ENCODE measurements around the gene MPV17.
"Not testable (repeated sequence)": the region's sequence is repeated elsewhere in the genome, so short reads cannot be mapped to it uniquely, and the experiment has no call there.

The MPV17 gene

DNA sequence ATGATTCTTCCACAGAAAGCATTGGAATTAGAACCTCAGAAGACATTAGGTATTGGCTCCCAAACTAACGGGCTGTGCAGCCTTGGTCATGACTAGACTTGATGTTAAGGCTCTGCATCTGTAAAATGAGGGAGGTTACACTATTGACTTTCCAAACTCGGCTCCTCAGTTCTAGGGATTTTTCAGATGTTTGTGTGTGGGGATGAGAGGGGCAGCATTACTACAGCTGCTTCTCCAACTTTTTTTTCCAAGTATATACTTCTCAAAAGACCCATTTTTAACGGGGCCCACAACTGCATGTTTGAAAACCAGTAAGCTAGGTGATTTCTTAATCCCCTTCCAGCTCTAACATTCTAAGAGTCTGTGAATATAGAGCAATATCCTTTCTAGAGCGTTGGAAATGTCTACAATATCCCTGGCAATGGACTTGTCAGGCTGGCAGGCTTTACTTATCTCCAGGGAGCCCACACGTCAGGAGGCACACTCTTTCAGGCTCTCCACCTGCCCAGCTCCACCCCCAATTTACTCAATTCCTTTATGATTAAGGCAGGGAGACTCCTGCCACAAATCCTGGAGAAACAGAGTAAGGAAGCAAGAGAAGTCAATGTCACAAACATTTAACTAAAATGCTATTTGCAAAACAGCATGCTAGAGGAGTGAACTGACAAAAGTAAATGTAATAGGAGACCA lies 844 bp upstream of the MPV17 start:
- peak; percentile 10 for DNase-seq (ENCODE audit: low spot score)

DNA sequence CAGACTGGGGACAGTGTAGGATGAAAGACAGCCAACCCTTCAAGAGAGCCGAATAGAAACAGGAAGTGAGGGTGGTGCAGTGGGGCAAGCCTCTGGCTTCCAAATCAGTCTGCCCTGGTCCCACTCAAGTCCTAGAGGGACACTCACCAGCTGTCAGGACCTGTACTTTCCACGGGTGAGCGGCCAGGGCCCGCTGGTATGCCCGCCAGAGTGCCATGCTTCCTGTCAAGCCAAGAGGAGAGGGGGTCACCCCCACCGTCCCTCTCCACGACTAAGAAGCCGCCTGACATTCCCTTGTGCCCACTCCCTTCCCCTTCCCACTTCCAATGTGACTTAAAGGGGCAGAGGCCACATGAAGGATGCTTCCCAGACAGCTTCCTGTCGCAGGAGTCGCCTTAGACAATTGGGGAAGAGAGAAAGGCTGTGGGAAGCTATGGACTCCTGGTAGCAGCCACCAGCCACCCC lies 564 bp downstream of the MPV17 start:
- DNase-seq (ENCODE audit: low spot score): peak; percentile 59

DNA sequence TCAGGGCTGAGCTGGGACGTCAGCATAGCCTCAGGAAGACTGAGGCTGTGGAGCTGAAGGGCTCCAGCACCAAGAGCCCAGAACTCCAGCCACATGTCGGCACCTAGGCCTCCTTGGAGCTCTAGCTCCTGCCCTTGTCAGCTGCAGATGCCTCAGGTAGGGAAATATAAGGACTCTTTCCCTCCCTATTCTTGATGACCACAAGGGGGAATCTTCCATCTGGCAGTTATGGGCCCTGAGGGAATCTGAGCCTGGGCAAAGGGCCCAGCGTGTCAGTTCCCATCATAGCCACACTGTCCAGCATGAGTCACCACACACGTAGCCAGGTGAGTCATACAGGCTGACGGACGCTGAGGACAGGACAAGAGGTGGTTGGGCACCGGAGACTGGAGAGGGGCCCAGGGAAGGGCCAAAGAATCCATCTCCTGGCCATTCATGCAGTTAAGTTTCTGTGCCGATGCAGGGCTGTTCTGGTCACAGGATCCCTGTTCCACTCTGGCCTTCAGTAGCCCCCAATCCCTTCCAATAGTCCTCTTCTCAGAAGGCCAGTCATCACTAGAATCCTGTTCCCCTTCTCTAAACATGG lies 1.8 kb downstream of the MPV17 start:
- peak; percentile 97 for DNase-seq (ENCODE audit: low spot score)

DNA sequence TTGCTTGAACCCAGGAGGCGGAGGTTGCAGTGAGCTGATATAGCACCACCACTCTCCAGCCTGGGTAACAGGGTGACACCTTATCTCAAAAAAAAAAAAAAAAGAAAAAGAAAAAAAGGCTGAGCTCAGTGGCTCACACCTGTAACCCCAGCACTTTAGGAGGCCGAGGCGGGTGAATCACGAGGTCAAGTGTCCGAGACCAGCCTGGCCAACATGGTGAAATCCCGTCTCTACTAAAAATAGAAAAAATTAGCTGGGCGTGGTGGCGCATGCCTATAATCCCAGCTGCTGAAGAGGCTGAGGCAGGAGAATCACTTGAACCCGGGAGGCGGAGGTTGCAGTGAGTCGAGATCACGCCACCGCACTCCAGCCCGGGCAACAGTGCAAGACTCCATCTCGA lies 3.1 kb downstream of the MPV17 start:
- DNase-seq (ENCODE audit: low spot score): not testable (repeated sequence)

DNA sequence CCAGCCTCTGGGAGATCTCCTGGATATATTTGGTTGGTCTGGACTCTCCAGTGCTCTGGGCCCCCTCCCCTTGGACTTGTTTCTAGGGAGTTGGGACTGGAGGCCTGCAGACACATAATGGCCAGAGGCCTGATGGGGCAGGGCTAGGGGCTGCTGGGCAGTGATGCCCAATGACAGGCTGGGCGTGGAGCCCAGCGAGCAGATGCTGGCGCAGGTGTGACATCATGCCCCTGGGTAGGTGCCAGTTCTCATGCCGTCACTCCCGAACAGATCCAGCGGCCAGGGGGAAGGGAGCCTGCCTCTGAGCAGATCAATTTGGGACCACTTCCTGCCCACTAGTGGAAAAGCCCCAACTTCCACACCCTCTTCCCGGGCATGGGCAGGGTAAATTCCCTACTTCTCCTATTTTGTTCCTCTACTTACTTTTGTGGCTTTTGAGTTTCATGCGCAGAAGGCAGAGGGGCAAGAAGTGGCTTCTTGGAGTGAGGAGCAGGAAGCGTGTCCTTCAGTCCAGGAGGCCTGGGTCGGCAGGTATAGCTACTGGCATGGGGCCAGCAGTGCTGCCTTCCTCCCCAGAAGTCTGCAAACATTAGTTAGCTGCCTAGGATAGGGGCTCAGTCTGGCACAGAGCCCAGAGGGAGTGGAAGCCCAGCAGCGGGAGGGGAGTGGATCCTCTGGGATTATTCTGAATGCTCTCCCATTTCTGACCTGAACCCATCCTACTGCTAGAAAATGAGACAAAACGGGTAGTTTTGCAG lies 6.1 kb downstream of the MPV17 start:
- no peak for DNase-seq (ENCODE audit: low spot score)

DNA sequence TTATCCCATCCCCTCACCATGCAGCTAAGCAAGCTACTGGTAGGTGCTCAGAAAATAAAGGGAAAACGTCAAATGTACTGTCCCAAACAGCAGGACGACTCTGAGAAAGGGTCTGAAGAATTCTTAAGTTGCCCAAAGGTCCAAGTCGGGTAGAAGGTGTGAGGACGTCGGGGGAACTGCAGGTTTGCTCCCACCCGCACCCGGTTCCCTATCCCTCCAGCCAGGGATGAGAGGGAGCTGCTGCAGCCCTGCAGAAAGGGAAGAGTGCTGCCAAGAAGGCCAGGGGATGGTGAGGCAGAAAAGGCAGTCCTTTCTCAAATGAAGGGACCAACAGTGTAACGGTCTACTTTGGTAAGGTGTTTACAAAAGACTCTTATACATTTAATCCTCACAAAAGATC lies 7.8 kb downstream of the MPV17 start:
- DNase-seq (ENCODE audit: low spot score): no peak

DNA sequence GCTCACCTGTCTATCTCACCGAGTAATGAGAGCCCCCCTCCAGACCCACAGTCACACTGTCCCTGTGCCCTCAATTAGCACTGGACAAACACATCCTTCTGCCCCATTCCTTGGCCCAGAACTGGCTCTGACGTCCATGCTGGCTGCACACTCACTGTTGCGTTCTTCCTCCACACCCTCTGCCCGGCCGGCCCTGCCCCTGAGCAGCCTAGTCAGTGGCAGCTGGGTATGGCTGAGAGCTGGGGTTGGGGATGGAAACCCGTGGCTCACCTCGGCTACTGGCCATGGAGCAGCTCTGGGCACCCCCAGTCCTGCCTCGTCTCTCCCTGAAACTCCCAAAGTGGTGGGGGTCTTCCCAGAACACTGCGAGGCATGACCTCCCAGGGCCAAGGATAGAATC lies 8.2 kb downstream of the MPV17 start:
- no peak for DNase-seq (ENCODE audit: low spot score)

DNA sequence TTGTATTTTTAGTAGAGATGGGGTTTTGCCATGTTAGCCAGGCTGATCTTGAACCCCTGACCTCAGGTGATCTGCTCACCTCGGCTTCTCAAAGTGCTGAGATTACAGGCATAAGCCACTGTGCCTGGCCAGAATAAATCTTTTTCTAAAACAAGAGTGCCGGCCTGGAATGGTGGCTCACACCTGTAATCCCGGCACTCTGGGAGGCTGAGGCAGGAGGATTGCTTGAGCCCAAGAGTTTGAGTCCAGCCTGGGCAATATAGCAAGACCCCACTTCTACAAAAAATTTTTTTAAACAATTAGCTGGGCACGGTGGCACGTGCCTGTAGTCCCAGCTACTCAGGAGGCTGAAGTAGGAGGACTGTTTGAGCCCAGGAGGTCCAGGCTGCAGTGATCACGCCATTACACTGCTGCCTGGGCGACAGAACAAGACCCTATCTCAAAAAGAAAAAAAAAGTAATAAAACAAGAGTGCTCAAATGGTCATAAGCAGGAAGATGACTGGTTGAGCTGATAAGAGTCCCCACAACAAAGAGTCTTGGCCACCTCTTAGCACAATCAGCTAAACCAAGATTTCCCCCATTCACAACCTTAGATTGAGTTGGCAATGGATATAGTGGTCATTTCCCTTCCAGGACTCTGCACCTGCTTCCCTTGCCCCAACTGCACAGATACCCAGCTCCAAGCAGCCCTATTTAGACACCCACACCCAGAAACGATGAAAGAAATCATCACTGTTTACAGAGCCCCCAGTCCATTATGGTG lies 8.8 kb downstream of the MPV17 start:
- DNase-seq (ENCODE audit: low spot score): no peak

DNA sequence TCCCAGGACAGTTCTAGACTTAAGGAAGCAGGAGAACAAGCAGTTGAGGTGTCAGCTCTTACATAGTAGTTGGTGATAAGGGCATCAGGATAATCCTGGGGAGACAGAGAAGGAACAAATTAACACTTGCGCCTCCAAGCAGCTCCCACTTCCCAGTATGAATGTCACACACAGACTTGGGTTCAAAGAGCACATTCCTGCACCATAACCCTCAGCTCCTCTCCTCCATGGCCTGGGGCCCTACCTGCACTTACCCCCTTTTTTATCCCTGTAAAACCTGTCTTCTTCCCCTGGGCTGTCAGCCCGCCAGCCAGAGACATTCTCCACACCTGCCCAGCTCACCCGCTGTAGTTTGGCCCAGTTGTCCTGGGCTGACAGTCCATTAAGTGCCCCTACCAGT lies 10.7 kb downstream of the MPV17 start:
- no peak for DNase-seq (ENCODE audit: low spot score)

DNA sequence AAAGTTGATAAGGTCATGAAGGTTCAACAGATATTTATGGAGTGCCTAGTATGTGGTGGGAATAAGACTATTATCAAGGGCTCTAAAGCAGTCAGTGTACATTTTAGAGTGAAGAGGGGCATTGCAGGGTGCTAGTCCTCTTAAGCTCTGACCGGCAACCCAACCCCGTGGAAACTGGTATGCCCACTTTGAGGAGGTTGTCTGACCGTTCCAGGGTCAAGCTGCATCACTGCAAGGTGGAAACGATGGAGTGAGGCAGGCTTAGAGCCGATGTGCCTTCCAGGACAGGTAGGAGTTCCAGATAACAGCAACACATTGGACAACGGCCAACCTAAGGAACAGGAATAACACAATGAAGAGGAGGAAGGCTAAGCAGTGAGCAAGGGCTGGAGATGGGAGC lies 13.2 kb downstream of the MPV17 start:
- no peak for DNase-seq (ENCODE audit: low spot score)

DNA sequence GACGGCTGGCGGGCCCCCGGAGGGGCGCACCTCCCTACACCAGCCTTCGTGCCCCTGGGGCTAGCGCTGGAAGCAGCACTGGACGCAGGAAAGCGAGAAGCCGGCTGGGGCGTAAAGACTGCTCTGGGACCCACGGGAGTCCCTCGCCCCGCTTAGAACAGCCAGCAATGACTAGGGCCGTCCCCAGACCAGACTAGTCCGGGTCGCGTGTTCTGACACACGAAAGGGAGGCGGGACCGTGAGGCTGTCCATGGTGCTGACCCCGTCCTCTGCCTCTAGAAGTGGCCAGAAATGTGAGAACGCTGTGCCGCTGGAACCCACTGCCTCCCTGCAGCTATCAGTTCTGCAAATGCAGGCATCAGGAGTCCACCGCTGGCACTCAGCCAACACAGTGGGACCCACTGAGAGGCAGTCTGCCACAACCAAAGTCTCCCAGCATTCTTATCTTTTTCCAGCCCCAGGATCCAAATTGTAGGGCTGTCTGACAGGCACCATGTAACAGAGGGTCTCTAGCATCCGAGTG lies 14.5 kb downstream of the MPV17 start, which contains the start of gene UCN:
Gene UCN (minus strand): TSS at position 87 of the 523 bp plus-strand sequence. CDS start 550 bp downstream, outside the sequence.
- peak; percentile 33 for DNase-seq (ENCODE audit: low spot score)

DNA sequence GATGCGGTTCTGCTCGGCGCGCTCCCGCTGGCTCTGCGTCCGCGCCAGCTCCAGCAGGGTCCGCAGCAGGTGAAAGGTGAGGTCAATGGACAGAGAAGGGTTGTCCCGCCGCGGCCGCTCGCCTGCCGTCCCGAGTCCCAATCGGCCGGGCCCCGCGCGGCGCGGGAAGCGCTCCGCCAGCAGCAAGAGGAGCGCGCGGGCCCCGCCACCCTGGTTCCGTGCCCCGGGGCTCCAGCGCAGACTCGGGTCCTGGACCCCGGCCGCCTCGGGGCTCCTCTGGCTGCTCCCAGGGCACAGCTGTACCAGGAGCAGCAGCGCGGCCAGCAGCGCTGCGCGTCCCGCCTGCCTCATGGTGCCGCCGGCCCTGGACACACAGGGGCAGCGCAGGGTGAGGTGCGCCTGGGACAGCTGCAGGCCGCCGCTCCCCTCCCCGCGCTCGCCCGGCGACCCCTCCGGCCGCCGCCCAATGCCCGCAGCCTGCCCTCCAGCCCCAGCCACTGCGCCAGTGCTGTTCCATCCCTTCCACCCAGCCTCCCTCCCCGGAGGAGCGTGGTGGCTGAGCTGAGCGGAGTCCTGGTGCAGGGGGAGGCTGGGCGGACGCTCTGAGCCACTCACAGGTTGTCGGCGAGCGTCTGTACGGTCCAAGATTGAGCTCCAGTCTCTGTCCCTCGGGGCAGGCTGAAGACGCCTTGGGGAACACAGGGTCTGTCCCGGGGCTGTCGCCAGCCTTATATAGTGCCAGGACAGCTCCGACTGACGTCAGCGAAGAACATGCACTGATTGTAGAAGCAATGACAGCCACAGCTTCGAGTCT lies 15.1 kb downstream of the MPV17 start:
- DNase-seq (ENCODE audit: low spot score): no peak

DNA sequence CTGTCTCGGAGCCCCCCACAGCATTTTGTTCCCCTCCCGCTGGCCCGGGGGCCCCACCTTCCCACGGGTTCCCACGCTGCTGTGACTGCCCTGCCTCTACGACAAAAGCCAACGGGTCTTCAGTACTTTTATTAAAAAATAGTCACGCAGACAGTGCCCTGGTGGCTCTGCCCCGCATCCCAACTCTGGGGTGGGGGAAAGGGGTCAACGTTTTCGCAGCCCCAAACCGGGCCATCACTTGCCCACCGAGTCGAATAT lies 15.7 kb downstream of the MPV17 start:
- no peak for DNase-seq (ENCODE audit: low spot score)

DNA sequence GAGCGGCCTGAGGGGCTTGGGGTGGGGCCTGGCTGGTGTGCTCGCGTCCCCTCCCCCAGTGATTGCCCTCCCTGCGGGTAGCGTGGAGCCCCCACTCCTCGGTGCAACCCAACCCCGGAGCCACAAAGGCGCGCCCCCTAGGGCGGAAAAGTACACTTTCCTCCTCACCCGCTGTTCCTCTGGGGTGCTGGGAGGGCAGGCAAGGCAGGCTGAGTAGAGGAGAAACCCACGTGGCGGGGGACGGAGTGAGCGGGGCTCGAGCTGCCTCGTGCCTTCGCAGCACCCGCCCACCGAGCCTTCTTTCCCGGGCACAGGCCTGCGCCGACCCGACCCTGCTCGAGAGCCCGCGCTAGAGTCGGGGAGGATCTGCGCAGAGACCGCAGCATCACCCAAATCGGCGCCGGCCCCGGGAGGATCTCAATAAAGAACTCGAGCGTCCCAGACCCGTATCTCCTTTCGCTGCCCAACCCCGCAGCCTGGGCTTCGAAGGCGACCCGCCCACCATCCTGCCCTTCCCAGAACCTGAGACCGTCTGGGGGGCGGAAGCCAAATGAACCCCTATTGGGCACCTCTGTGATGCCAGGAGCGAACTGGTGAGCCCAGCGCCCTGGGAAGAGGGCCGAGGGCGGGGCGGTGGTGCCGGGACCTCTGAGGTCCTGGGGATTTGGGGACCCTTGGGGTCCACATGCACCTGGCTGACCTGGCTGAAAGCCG lies 16.2 kb downstream of the MPV17 start:
- DNase-seq (ENCODE audit: low spot score): no peak

DNA sequence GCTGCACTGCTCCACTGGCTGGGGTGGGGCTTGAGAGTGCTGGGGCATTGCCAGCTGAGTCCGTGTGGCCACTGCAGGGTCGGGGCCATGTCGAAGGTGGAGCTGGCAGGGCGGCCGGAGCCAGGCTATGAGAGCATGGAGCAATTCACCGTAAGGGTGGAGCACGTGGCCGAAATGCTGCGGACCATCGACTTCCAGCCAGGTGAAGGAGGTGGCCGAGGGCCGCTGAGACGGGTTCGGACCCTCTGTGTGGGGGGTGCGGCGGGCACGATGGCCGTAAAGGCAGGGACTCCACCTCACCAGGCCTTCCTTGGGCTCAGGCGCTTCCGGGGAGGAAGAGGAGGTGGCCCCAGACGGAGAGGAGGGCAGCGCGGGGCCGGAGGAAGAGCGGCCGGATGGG lies 16.8 kb downstream of the MPV17 start:
- DNase-seq (ENCODE audit: low spot score): no peak

DNA sequence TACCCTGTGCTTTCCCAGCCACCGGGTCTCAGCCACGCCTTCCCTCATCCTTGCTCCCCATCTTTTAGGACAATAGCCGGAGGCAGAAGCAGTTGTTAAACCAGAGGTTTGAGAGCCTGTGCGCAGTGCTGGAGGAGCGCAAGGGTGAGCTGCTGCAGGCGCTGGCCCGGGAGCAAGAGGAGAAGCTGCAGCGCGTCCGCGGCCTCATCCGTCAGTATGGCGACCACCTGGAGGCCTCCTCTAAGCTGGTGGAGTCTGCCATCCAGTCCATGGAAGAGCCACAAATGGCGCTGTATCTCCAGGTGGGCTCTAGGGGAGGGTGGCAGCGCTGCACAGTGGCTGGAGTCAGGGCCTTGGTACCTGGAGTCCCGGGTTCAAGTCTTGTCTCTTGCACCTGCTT lies 17.4 kb downstream of the MPV17 start:
- no peak for DNase-seq (ENCODE audit: low spot score)

DNA sequence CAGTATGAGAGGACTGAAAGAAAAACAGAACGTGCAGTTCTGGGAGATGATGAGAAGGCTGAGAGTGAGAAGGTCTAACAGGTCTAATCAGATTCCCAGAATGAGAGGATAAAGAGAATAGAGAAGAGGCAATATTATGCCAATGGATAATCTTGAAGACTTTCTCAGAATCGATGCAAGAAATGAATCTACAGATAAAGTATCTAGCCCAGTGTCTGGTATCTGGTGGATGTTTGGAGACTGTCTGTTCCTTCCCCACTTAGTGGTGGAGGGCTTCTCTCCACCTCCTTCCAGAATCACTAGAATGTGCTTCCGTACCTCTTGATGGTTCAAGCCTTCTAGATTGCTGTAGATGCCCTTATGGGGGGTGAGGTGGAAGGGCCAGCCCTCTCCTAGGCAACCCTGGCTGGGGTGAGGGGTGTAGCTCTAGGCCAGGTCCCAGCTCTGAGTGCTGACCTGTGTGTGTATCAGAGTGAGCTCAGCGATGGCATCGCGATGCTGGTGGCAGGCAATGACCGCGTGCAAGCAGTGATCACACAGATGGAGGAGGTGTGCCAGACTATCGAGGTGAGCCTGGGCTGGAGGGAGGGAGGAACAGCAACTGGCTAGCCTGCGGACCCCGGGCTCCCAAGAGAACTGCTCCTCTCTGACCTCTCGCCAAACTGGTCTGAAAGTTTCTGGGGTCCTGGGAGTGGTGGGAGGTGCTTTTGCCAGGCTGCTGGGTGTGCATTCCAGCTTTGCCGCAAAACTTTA lies 18.2 kb downstream of the MPV17 start:
- no peak for DNase-seq (ENCODE audit: low spot score)

DNA sequence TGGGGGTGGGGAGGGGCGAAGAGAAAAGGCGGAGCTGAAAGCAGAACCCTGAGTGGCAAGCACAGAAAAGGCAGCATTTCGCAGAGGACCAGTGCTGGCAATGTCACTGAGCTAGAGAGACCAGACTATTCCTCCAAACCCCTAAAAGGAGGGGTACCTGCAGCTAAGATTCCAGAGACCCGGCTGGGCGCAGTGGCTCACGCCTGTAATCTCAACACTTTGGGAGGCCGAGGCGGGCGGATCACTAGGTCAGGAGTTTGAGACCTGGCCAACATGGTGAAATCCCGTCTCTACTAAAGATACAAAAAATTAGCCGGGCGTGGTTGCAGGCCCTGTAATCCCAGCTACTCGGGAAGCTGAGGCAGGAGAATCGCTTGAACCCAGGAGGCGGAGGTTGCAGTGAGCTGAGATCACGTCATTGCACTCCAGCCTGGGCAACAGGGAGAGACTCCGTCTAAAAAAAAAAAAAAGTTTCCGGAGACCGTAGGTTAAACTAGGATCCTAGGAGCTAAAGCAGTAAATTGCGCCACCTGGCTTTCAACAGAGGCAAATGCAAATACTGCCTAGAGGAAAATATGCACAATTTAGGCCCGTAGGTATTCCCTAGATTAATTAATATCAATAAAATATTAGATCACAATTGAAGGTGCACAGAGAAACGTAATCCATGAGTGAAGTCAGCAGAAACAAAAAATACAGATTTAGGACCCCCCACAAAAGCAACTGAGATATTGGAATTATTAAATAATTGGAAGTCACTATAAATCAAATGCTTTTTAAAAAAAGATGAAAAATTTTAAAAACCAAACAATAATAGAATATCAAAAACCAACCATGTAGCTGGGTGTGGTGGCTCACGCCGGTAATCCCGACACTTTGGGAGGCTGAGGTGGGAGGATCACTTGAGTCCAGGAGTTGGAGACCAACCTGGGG lies 19.5 kb downstream of the MPV17 start:
- peak; percentile 57 for DNase-seq (ENCODE audit: low spot score)

DNA sequence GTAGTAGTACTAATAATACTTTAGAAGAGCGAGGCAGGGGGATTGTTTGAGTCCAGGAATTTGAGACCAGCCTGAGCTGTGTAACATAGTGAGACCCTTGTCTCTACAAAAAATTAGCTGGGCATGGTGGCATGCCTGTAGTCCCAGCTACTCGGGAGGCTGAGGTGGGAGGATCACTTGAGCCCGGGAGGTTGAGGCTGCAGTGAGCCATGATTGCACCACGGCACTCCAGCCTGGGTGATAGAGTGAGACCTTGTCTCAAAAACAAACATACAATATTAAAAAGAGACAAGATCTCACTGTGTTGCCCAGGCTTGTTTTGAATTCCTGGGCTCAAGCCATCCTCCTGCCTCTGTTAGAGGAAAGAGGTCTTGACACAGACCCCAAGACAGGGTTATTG lies 22.3 kb downstream of the MPV17 start:
- not testable (repeated sequence) for DNase-seq (ENCODE audit: low spot score)

Measured in kidney capillary endothelial cell (primary cell).